CD8-positive, alpha-beta memory T cell (primary cell): Measurements from ENCODE around the gene ATG10. TPM values are rescaled to one million over a fixed set of nuclear protein-coding genes. Genes with fewer than 3 reads are reported as not detected.
A peak's percentile ranks its signal among the peaks of the same experiment; 100 is the strongest.

Source experiments
- CTCF ChIA-PET: fragments of 350-600 bp; sonication (Branson Sonifier 250); formaldehyde crosslinking; loops from one replicate; lab custom pipeline; 2021; ENCODE audit warnings: antibody characterized with exemption; lab: Charles Lee
- POLR2A ChIA-PET: fragments of 350-600 bp; sonication (Branson Sonifier 250); formaldehyde crosslinking; loops from one replicate; lab custom pipeline; 2021; ENCODE audit warnings: antibody characterized with exemption; lab: Charles Lee
- DNase-seq, 5 donors: peaks; one replicate each; pipeline versions ENCODE4 v3.0.0 to v3.0.0-alpha.2; 2020 to 2022; ENCODE audit warnings: mixed read lengths in 1 of 5
- H3K27ac ChIP-seq: one replicate; pipeline ENCODE4 v1.7.0; 2013; ENCODE audit warnings: low read depth, mild to moderate bottlenecking, low read length, moderate library complexity
- H3K27me3 ChIP-seq: 2 replicates; pipeline ENCODE4 v1.7.0; 2013; ENCODE audit warnings: low read length, mild to moderate bottlenecking; ENCODE audit not compliant: insufficient read depth, poor library complexity, severe bottlenecking
- H3K36me3 ChIP-seq: 2 replicates; pipeline ENCODE4 v1.7.0; 2013; ENCODE audit warnings: mild to moderate bottlenecking, low read length, moderate library complexity; ENCODE audit not compliant: insufficient read depth
- H3K4me1 ChIP-seq: 2 replicates; pipeline ENCODE4 v1.7.0; 2013; ENCODE audit warnings: mild to moderate bottlenecking, low read length, moderate library complexity; ENCODE audit not compliant: insufficient read depth
- H3K4me3 ChIP-seq: 2 replicates; pipeline ENCODE4 v1.7.0; 2013; ENCODE audit warnings: mild to moderate bottlenecking, low read length
- H3K9me3 ChIP-seq: 2 replicates; pipeline ENCODE4 v1.7.0; 2013; ENCODE audit warnings: mild to moderate bottlenecking, low read length
- H3K27ac Mint-ChIP-seq, 8 donors: one replicate each; pipeline ENCODE4 v1.8.0; 2020 to 2021; ENCODE audit warnings: mixed read lengths in 8 of 8, mild to moderate bottlenecking in 6 of 8, inconsistent platforms in 3 of 8, moderate library complexity in 3 of 8
- H3K27me3 Mint-ChIP-seq, 2 donors: one replicate each; pipeline ENCODE4 v1.8.0; 2020 to 2021; ENCODE audit warnings: mixed read lengths in 2 of 2, mild to moderate bottlenecking in 1 of 2, moderate library complexity in 1 of 2
- H3K36me3 Mint-ChIP-seq, 3 donors: one replicate each; pipeline ENCODE4 v1.8.0; 2020 to 2021; ENCODE audit warnings: mixed read lengths in 3 of 3, inconsistent platforms in 1 of 3, mild to moderate bottlenecking in 1 of 3
- H3K4me1 Mint-ChIP-seq, 3 donors: one replicate each; pipeline ENCODE4 v1.8.0; 2020 to 2021; ENCODE audit warnings: mixed read lengths in 3 of 3, inconsistent platforms in 1 of 3, mild to moderate bottlenecking in 1 of 3
- H3K4me3 Mint-ChIP-seq, 7 donors: one replicate each; pipeline ENCODE4 v1.8.0; 2020 to 2021; ENCODE audit warnings: mixed read lengths in 7 of 7, mild to moderate bottlenecking in 6 of 7, moderate library complexity in 4 of 7, inconsistent platforms in 2 of 7
- H3K9me3 Mint-ChIP-seq, 5 donors: one replicate each; pipeline ENCODE4 v1.8.0; 2020 to 2022; ENCODE audit warnings: mixed read lengths in 5 of 5, mild to moderate bottlenecking in 3 of 5, moderate library complexity in 2 of 5, inconsistent platforms in 1 of 5
- polyA plus RNA-seq: library from polyadenylated mRNA; unstranded; fragments of 300-500 nt; fragmentation: Illumina TruSeq; gene quantifications from one replicate; pipeline ENCODE4 v1.2.3, GENCODE V29; 2021
- total RNA-seq, 2 experiments: library from RNA; stranded (reverse); gene quantifications; one replicate each; pipeline ENCODE4 v1.2.3, GENCODE V29; 2021

The ATG10 gene
- total and polyA plus RNA-seq, 3 experiments from 2014 or later = 8.3 to 10.3 (median 8.8) TPM

GRCh38 chr5:82275216-82275664 lies 303.4 kb downstream of the ATG10 start:
- no peaks in the 10 kb centered on the region for H3K9me3 ChIP-seq
- peaks cover 0 to 4% of the 10 kb centered on the region in 2 donors for H3K27me3 Mint-ChIP-seq
- H3K27me3 ChIP-seq = no peaks in the 10 kb centered on the region
- no peaks in the 10 kb centered on the region for H3K9me3 Mint-ChIP-seq
- peak overlapping the region in 2 of 7 donors; percentile 22 to 25 for H3K4me3 Mint-ChIP-seq
- H3K4me1 Mint-ChIP-seq = peaks cover 30 to 45% (median 44%) of the 10 kb centered on the region in 3 donors
- ChIA-PET CTCF (no interaction called here), POLR2A (no interaction called here)
- H3K27ac ChIP-seq = no peak overlapping the region
- DNase-seq = no peak
- H3K4me1 ChIP-seq = peaks cover 19% of the 10 kb centered on the region
- peaks cover 14 to 61% (median 20%) of the 10 kb centered on the region in 3 donors for H3K36me3 Mint-ChIP-seq
- H3K4me3 ChIP-seq = no peak overlapping the region
- peaks cover 13% of the 10 kb centered on the region for H3K36me3 ChIP-seq
- peak overlapping the region in 3 of 8 donors; percentile 11 to 67 (median 24) for H3K27ac Mint-ChIP-seq

GRCh38 chr5:82276800-82277612 lies 305.2 kb downstream of the ATG10 start:
- DNase-seq = no peak
- Mint-ChIP-seq H3K27ac (peak overlapping the region; percentile 88 to 99 (median 96)), H3K4me1 (peaks cover 30 to 45% (median 44%) of the 10 kb centered on the region in 3 donors), H3K4me3 (peak overlapping the region; percentile 90 to 99 (median 94)), H3K9me3 (no peaks in the 10 kb centered on the region), H3K27me3 (peaks cover 0 to 4% of the 10 kb centered on the region in 2 donors), H3K36me3 (peaks cover 14 to 56% (median 20%) of the 10 kb centered on the region in 3 donors)
- Histone ChIP-seq H3K9me3 (no peaks in the 10 kb centered on the region), H3K27ac (peak overlapping the region; percentile 87), H3K4me3 (peak overlapping the region; percentile 84), H3K27me3 (no peaks in the 10 kb centered on the region), H3K36me3 (peaks cover 13% of the 10 kb centered on the region), H3K4me1 (peaks cover 19% of the 10 kb centered on the region)
- ChIA-PET CTCF (interaction anchor here (0.6 to 1.4 kb wide), 3 partner anchors 12 to 102 kb away, joined by 3 to 4 read pairs (median 3); no protein-coding TSS in a partner anchor), POLR2A (interaction anchor here (1.1 to 2.1 kb wide), 2 partner anchors 425 to 526 kb away, joined by 4 to 7 read pairs; partner anchors contain the start of gene SSBP2)

- Mint-ChIP-seq H3K36me3 (peaks cover 14 to 53% (median 20%) of the 10 kb centered on the region in 3 donors), H3K4me3 (peak overlapping the region; percentile 90 to 99 (median 94)), H3K4me1 (peaks cover 28 to 41% (median 40%) of the 10 kb centered on the region in 3 donors), H3K27me3 (peaks cover 0 to 4% of the 10 kb centered on the region in 2 donors), H3K9me3 (no peaks in the 10 kb centered on the region), H3K27ac (peak overlapping the region; percentile 88 to 99 (median 96))
- no peaks in the 10 kb centered on the region for H3K9me3 ChIP-seq
- POLR2A ChIA-PET = interaction anchor here (1.1 to 2.1 kb wide), 3 partner anchors 426 to 976 kb away, joined by 4 to 7 read pairs (median 5); partner anchors contain the start of genes SSBP2 and ZCCHC9
- DNase-seq = no peak
- CTCF ChIA-PET = interaction anchor here (0.7 to 1.4 kb wide), 2 partner anchors 15 to 102 kb away, joined by 3 to 4 read pairs; no protein-coding TSS in a partner anchor
- H3K36me3 ChIP-seq = peaks cover 13% of the 10 kb centered on the region
- no peaks in the 10 kb centered on the region for H3K27me3 ChIP-seq
- H3K27ac ChIP-seq = peak overlapping the region; percentile 87
- peak overlapping the region; percentile 84 for H3K4me3 ChIP-seq
- peaks cover 19% of the 10 kb centered on the region for H3K4me1 ChIP-seq
These were observed 305.8 kb downstream of the ATG10 start for GRCh38 chr5:82277613-82277986.

- POLR2A ChIA-PET = interaction anchor here (1.1 to 2.1 kb wide), 3 partner anchors 426 to 976 kb away, joined by 4 to 7 read pairs (median 5); partner anchors contain the start of genes SSBP2 and ZCCHC9
- Histone ChIP-seq H3K4me3 (peak within 1 kb of the TSS; percentile 84), H3K27ac (peak within 1 kb of the TSS; percentile 87), H3K4me1 (peaks cover 19% of the 10 kb centered on the region), H3K27me3 (no peaks in the 10 kb centered on the region), H3K9me3 (no peaks in the 10 kb centered on the region), H3K36me3 (peaks cover 13% of the 10 kb centered on the region)
- Mint-ChIP-seq H3K36me3 (peaks cover 14 to 49% (median 20%) of the 10 kb centered on the region in 3 donors), H3K27ac (peak within 1 kb of the TSS; percentile 88 to 99 (median 96)), H3K27me3 (peaks cover 0 to 4% of the 10 kb centered on the region in 2 donors), H3K4me1 (peaks cover 28 to 40% (median 35%) of the 10 kb centered on the region in 3 donors), H3K9me3 (no peaks in the 10 kb centered on the region), H3K4me3 (peak within 1 kb of the TSS; percentile 90 to 99 (median 94))
- CTCF ChIA-PET = interaction anchor here (0.8 to 1.6 kb wide), 5 partner anchors 9 to 977 kb away, joined by 3 to 4 read pairs (median 3); partner anchors contain the start of gene ZCCHC9
- peak; percentile 76 to 90 (median 86) for DNase-seq
These were observed 306.3 kb downstream of the ATG10 start, which contains the start of gene RPS23 for GRCh38 chr5:82277987-82278710. Gene RPS23, minus strand, starts transcription at chr5:82278354. Its CDS starts 31 bp downstream, at chr5:82278323.

- H3K36me3 Mint-ChIP-seq = peaks cover 11 to 42% (median 20%) of the 10 kb centered on the region in 3 donors
- Histone ChIP-seq H3K9me3 (no peaks in the 10 kb centered on the region), H3K27ac (peak overlapping the region; percentile 87), H3K4me3 (peak overlapping the region; percentile 84), H3K4me1 (peaks cover 19% of the 10 kb centered on the region), H3K27me3 (no peaks in the 10 kb centered on the region), H3K36me3 (peaks cover 13% of the 10 kb centered on the region)
- H3K27me3 Mint-ChIP-seq = peaks cover 0 to 4% of the 10 kb centered on the region in 2 donors
- H3K27ac Mint-ChIP-seq = peak overlapping the region; percentile 88 to 99 (median 96)
- H3K9me3 Mint-ChIP-seq = no peaks in the 10 kb centered on the region
- H3K4me3 Mint-ChIP-seq = peak overlapping the region; percentile 90 to 99 (median 94)
- CTCF ChIA-PET = interaction anchor here (0.8 to 1.6 kb wide), 6 partner anchors 9 to 977 kb away, joined by 3 to 4 read pairs (median 3); partner anchors contain the start of gene ZCCHC9
- peaks cover 28 to 40% (median 30%) of the 10 kb centered on the region in 3 donors for H3K4me1 Mint-ChIP-seq
- POLR2A ChIA-PET = interaction anchor here (1.5 to 2.1 kb wide), 2 partner anchors 528 to 977 kb away, joined by 5 to 7 read pairs; partner anchors contain the start of genes SSBP2 and ZCCHC9
- DNase-seq = no peak
These were observed 307.0 kb downstream of the ATG10 start for GRCh38 chr5:82278711-82279370.

GRCh38 chr5:82283893-82284292 lies 312.1 kb downstream of the ATG10 start:
- Mint-ChIP-seq H3K9me3 (no peaks in the 10 kb centered on the region), H3K36me3 (no peaks in the 10 kb centered on the region), H3K4me1 (peaks cover 5 to 9% (median 7%) of the 10 kb centered on the region in 3 donors), H3K27ac (no peak overlapping the region), H3K4me3 (no peak overlapping the region), H3K27me3 (no peaks in the 10 kb centered on the region)
- DNase-seq = no peak
- POLR2A ChIA-PET = no interaction called here
- Histone ChIP-seq H3K4me3 (no peak overlapping the region), H3K27ac (no peak overlapping the region), H3K4me1 (peaks cover 2% of the 10 kb centered on the region), H3K9me3 (no peaks in the 10 kb centered on the region), H3K27me3 (no peaks in the 10 kb centered on the region), H3K36me3 (no peaks in the 10 kb centered on the region)
- CTCF ChIA-PET = no interaction called here

GRCh38 chr5:82285206-82285605 lies 313.4 kb downstream of the ATG10 start:
- no peaks in the 10 kb centered on the region for H3K4me1 ChIP-seq
- H3K4me1 Mint-ChIP-seq = no peaks in the 10 kb centered on the region
- H3K27ac ChIP-seq = no peak overlapping the region
- H3K9me3 Mint-ChIP-seq = no peaks in the 10 kb centered on the region
- no peak overlapping the region for H3K4me3 Mint-ChIP-seq
- H3K27me3 Mint-ChIP-seq = no peaks in the 10 kb centered on the region
- H3K27me3 ChIP-seq = no peaks in the 10 kb centered on the region
- no peaks in the 10 kb centered on the region for H3K36me3 Mint-ChIP-seq
- DNase-seq = no peak
- POLR2A ChIA-PET = no interaction called here
- CTCF ChIA-PET = no interaction called here
- no peaks in the 10 kb centered on the region for H3K9me3 ChIP-seq
- H3K27ac Mint-ChIP-seq = no peak overlapping the region
- no peak overlapping the region for H3K4me3 ChIP-seq
- H3K36me3 ChIP-seq = no peaks in the 10 kb centered on the region
